Progenitor cell of endocrine pancreas (in vitro differentiated cells): ENCODE measurements around the gene HERPUD2. TPM values are rescaled to one million over a fixed set of nuclear protein-coding genes. Genes with fewer than 3 reads are reported as not detected.
A peak's percentile ranks its signal among the peaks of the same experiment; 100 is the strongest.

ENCODE experiments used
- DNase-seq: peaks from one replicate; pipeline ENCODE4 v3.0.0; 2021; ENCODE audit warnings: low spot score; ENCODE audit not compliant: unreplicated experiment
- H3K27ac Mint-ChIP-seq: 2 replicates; pipeline ENCODE4 v1.8.0; 2021; ENCODE audit warnings: mild to moderate bottlenecking, moderate library complexity, mixed read lengths
- H3K27me3 Mint-ChIP-seq: 2 replicates; pipeline ENCODE4 v1.8.0; 2021; ENCODE audit warnings: mixed read lengths
- H3K36me3 Mint-ChIP-seq: 2 replicates; pipeline ENCODE4 v1.8.0; 2022; ENCODE audit warnings: mixed read lengths; ENCODE audit not compliant: insufficient read depth
- H3K4me1 Mint-ChIP-seq: 2 replicates; pipeline ENCODE4 v1.8.0; 2021; ENCODE audit warnings: low read depth, mixed read lengths
- H3K4me3 Mint-ChIP-seq: 2 replicates; pipeline ENCODE4 v1.8.0; 2021; ENCODE audit warnings: low read depth, mild to moderate bottlenecking, moderate library complexity, mixed read lengths
- H3K9me3 Mint-ChIP-seq: 2 replicates; pipeline ENCODE4 v1.8.0; 2021; ENCODE audit warnings: low read depth, mixed read lengths
- CTCF ChIP-seq: fragments of 200-600 bp; sonication (generic); IDR thresholded peaks from one replicate; pipeline ENCODE4 v1.5.0; 2021; ENCODE audit warnings: antibody characterized with exemption, mild to moderate bottlenecking; ENCODE audit not compliant: unreplicated experiment
- total RNA-seq: library from RNA; stranded (reverse); gene quantifications from 2 replicates; pipeline ENCODE4 v1.2.1, GENCODE V29; 2021

The HERPUD2 gene
- total RNA-seq, 1 donor from 2014 or later = 39.1 TPM

GRCh38 chr7:35624299-35625186 lies 70.4 kb downstream of the HERPUD2 start:
- Mint-ChIP-seq H3K27ac (no peak overlapping the region), H3K4me1 (no peaks in the 10 kb centered on the region), H3K9me3 (no peaks in the 10 kb centered on the region), H3K4me3 (no peak overlapping the region), H3K36me3 (peaks cover 1% of the 10 kb centered on the region), H3K27me3 (no peaks in the 10 kb centered on the region)
- DNase-seq = peak; percentile 26
- TF ChIP-seq CTCF = peak; percentile 94

GRCh38 chr7:35623381-35623780 lies 71.6 kb downstream of the HERPUD2 start:
- no peak for TF ChIP-seq CTCF
- no peak overlapping the region for H3K27ac Mint-ChIP-seq
- peaks cover 3% of the 10 kb centered on the region for H3K36me3 Mint-ChIP-seq
- H3K4me1 Mint-ChIP-seq = no peaks in the 10 kb centered on the region
- DNase-seq = no peak
- no peaks in the 10 kb centered on the region for H3K9me3 Mint-ChIP-seq
- no peak overlapping the region for H3K4me3 Mint-ChIP-seq
- H3K27me3 Mint-ChIP-seq = no peaks in the 10 kb centered on the region

- Mint-ChIP-seq H3K36me3 (peaks cover 2% of the 10 kb centered on the region), H3K27me3 (no peaks in the 10 kb centered on the region), H3K9me3 (no peaks in the 10 kb centered on the region), H3K4me1 (no peaks in the 10 kb centered on the region), H3K27ac (no peak overlapping the region), H3K4me3 (no peak overlapping the region)
- no peak for DNase-seq
- no peak for TF ChIP-seq CTCF
These were observed 75.1 kb downstream of the HERPUD2 start for GRCh38 chr7:35619863-35620262.

- no peak overlapping the region for H3K4me3 Mint-ChIP-seq
- TF ChIP-seq CTCF = no peak
- no peak for DNase-seq
- H3K27ac Mint-ChIP-seq = no peak overlapping the region
- peaks cover 7% of the 10 kb centered on the region for H3K4me1 Mint-ChIP-seq
- H3K9me3 Mint-ChIP-seq = no peaks in the 10 kb centered on the region
- H3K36me3 Mint-ChIP-seq = peaks cover 3% of the 10 kb centered on the region
- no peaks in the 10 kb centered on the region for H3K27me3 Mint-ChIP-seq
These were observed 77.9 kb downstream of the HERPUD2 start for GRCh38 chr7:35617041-35617440.

- Mint-ChIP-seq H3K27me3 (no peaks in the 10 kb centered on the region), H3K9me3 (peaks cover 4% of the 10 kb centered on the region), H3K27ac (peak overlapping the region; percentile 34), H3K4me1 (peaks cover 7% of the 10 kb centered on the region), H3K36me3 (peaks cover 8% of the 10 kb centered on the region), H3K4me3 (no peak overlapping the region)
- DNase-seq = no peak
- TF ChIP-seq CTCF = no peak
These were observed 81.8 kb downstream of the HERPUD2 start for GRCh38 chr7:35613150-35613549.
